IPS-18c (cell line): ENCODE data around the gene HDAC4.
"Not testable (repeated sequence)": the region's sequence is repeated elsewhere in the genome, so short reads cannot be mapped to it uniquely, and the experiment has no call there.

Source experiments
- H3K4me3 ChIP-seq: 2 replicates; pipeline ENCODE4 v1.7.0; 2013; ENCODE audit warnings: low read depth, mild to moderate bottlenecking, low read length, moderate library complexity; ENCODE audit not compliant: insufficient read depth
- H3K9me3 ChIP-seq: one replicate; pipeline ENCODE4 v1.6.1; 2013; ENCODE audit warnings: mild to moderate bottlenecking, low read length, moderate library complexity; ENCODE audit not compliant: control insufficient read depth, insufficient read depth

HDAC4 gene

GRCh38 chr2:239079671-239080294, 321.0 kb downstream of the HDAC4 start:
- Histone ChIP-seq H3K4me3 (no peak overlapping the region), H3K9me3 (no peaks in the 10 kb centered on the region)

GRCh38 chr2:239078128-239078924, 322.5 kb downstream of the HDAC4 start:
- H3K9me3 ChIP-seq = no peaks in the 10 kb centered on the region

GRCh38 chr2:239077260-239077659, 323.6 kb downstream of the HDAC4 start:
- no peaks in the 10 kb centered on the region for H3K9me3 ChIP-seq
- H3K4me3 ChIP-seq = no peak overlapping the region

More at GRCh38 chr2:239078128-239078924, 322.5 kb downstream of the HDAC4 start:
- H3K4me3 ChIP-seq = no peak overlapping the region

GRCh38 chr2:239075918-239076758, 324.7 kb downstream of the HDAC4 start:
- H3K9me3 ChIP-seq = no peaks in the 10 kb centered on the region
- H3K4me3 ChIP-seq = no peak overlapping the region

GRCh38 chr2:239073745-239074530, 326.9 kb downstream of the HDAC4 start:
- no peaks in the 10 kb centered on the region for H3K9me3 ChIP-seq

GRCh38 chr2:239073270-239073669, 327.6 kb downstream of the HDAC4 start:
- Histone ChIP-seq H3K9me3 (no peaks in the 10 kb centered on the region), H3K4me3 (no peak overlapping the region)

More at GRCh38 chr2:239073745-239074530, 326.9 kb downstream of the HDAC4 start:
- no peak overlapping the region for H3K4me3 ChIP-seq

- no peaks in the 10 kb centered on the region for H3K9me3 ChIP-seq
- H3K4me3 ChIP-seq = no peak overlapping the region
These were observed 328.0 kb downstream of the HDAC4 start for GRCh38 chr2:239072786-239073185.

GRCh38 chr2:239070466-239070865, 330.4 kb downstream of the HDAC4 start:
- no peak overlapping the region for H3K4me3 ChIP-seq
- no peaks in the 10 kb centered on the region for H3K9me3 ChIP-seq

GRCh38 chr2:239069362-239070333, 331.2 kb downstream of the HDAC4 start:
- not testable (repeated sequence) for H3K4me3 ChIP-seq

GRCh38 chr2:239068411-239068810, 332.4 kb downstream of the HDAC4 start:
- no peaks in the 10 kb centered on the region for H3K9me3 ChIP-seq

More at GRCh38 chr2:239069362-239070333, 331.2 kb downstream of the HDAC4 start:
- H3K9me3 ChIP-seq = not testable (repeated sequence)

GRCh38 chr2:239067196-239067865, 333.5 kb downstream of the HDAC4 start:
- H3K4me3 ChIP-seq = no peak overlapping the region
- H3K9me3 ChIP-seq = no peaks in the 10 kb centered on the region

More at GRCh38 chr2:239068411-239068810, 332.4 kb downstream of the HDAC4 start:
- no peak overlapping the region for H3K4me3 ChIP-seq

GRCh38 chr2:239066597-239066996, 334.2 kb downstream of the HDAC4 start:
- Histone ChIP-seq H3K9me3 (no peaks in the 10 kb centered on the region), H3K4me3 (no peak overlapping the region)

- Histone ChIP-seq H3K4me3 (no peak overlapping the region), H3K9me3 (no peaks in the 10 kb centered on the region)
These were observed 334.9 kb downstream of the HDAC4 start for GRCh38 chr2:239065962-239066361.

- no peak overlapping the region for H3K4me3 ChIP-seq
- H3K9me3 ChIP-seq = no peaks in the 10 kb centered on the region
These were observed 335.3 kb downstream of the HDAC4 start for GRCh38 chr2:239065537-239065936.

- H3K9me3 ChIP-seq = no peaks in the 10 kb centered on the region
- no peak overlapping the region for H3K4me3 ChIP-seq
These were observed 335.9 kb downstream of the HDAC4 start for GRCh38 chr2:239064891-239065290.
